Gastroesophageal sphincter (tissue), 4 donors: ENCODE measurements around the gene ENPP7. TPM values are rescaled to one million over a fixed set of nuclear protein-coding genes. Genes with fewer than 3 reads are reported as not detected.

ENCODE experiments used
- ATAC-seq: fragments of 150-250 bp; one replicate; pipeline ENCODE4 v1.9.1; 2016; ENCODE audit warnings: mild to moderate bottlenecking, moderate library complexity
- H3K27ac ChIP-seq, 4 donors: fragments of 200-600 bp; sonication (generic) in 3 of 4; 1 replicate in 3 of 4; 2 replicates in 1 of 4; pipeline ENCODE4 v1.5.1; 2016 to 2019
- H3K27me3 ChIP-seq: fragments of 200-600 bp; sonication (generic); one replicate; pipeline ENCODE4 v1.5.1; 2019
- H3K36me3 ChIP-seq, 2 donors: fragments of 200-600 bp; sonication (generic); one replicate each; pipeline ENCODE4 v1.5.1; 2019; ENCODE audit warnings: control low read depth in 1 of 2
- H3K4me1 ChIP-seq, 3 donors: fragments of 200-600 bp; sonication (generic); 1 replicate in 2 of 3; 2 replicates in 1 of 3; pipeline ENCODE4 v1.5.1; 2016 to 2019; ENCODE audit warnings: control low read depth in 2 of 3
- H3K4me3 ChIP-seq, 2 donors: fragments of 200-600 bp; sonication (generic); one replicate each; pipeline ENCODE4 v1.5.1; 2019; ENCODE audit warnings: mild to moderate bottlenecking in 1 of 2, moderate library complexity in 1 of 2
- H3K9me3 ChIP-seq, 3 donors: fragments of 200-600 bp; sonication (generic); one replicate each; pipeline ENCODE4 v1.5.1; 2017 to 2019; ENCODE audit warnings: control low read depth in 2 of 3
- EP300 ChIP-seq: sonication (generic); formaldehyde crosslinking; IDR thresholded peaks from one replicate; pipeline ENCODE4 v1.6.1; 2017; ENCODE audit warnings: antibody characterized with exemption, mild to moderate bottlenecking
- POLR2A ChIP-seq, 2 donors: fragments of 450-650 bp; IDR thresholded peaks; one replicate each; pipeline ENCODE4 v1.6.1; 2017; ENCODE audit warnings: antibody characterized with exemption in 2 of 2, mild to moderate bottlenecking in 2 of 2, moderate library complexity in 1 of 2
- POLR2AphosphoS5 ChIP-seq: sonication (generic); formaldehyde crosslinking; IDR thresholded peaks from one replicate; pipeline ENCODE4 v1.6.1; 2017; ENCODE audit warnings: antibody characterized with exemption
- WGBS, 2 donors: methylation state at CpG; one replicate each; pipeline ENCODE4 v1.1.5; 2018; ENCODE audit warnings: low coverage in 1 of 2; 5-methylcytosine and 5-hydroxymethylcytosine counted together
- total RNA-seq, 4 donors: library from RNA; depleted of rRNA; stranded (reverse); fragments of >200 nt; gene quantifications; one replicate each; pipeline ENCODE4 v1.1.0, GENCODE V29; 2016
- TF ChIP-seq, protein P1 (sequence below), 4 experiments: fragments of 200-600 bp in 2 of 4; fragments of 450-650 bp in 2 of 4; sonication (generic) in 1 of 4; IDR thresholded peaks; one replicate each; pipeline ENCODE4 v1.5.1; 2017 to 2019; ENCODE audit warnings: antibody characterized with exemption in 4 of 4, mild to moderate bottlenecking in 2 of 4, moderate library complexity in 2 of 4

ENPP7 gene
- total RNA-seq, 4 donors from 2014 or later, result 0.27 TPM; not detected in 3

DNA sequence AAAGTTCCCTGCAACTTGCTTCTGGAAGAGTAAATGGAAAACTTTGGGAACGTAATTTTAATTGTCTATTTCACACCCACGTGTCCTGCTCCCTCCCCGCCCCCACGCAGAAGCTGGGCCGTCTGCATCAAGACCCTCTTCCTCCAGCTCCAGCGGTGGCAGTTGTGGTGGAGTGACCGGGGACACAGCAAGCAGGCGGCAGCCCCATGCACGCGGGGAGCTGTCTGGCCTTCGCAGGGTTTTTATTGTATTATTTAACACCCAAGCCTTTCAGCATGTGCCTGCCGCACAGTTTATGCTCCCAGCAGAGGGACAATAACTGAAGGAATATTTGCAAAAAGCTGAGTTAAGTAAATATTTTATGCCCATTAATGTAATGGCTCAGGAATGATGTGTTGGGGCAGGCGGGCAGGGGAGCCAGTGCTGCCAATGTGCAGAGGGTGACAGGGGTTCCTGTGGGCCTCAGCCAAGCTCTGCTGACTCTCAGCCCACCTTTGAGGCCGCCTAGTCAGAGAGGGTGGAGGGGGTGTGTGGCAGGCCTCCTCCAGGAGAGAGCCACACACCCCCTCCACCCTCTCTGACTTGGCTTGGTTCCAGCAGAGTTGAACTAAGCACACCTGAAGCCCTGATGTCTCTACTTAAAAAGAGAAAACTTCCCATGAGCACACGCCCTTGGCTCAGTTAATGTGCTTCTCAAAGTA is 32.4 kb upstream of the ENPP7 start:
- Histone ChIP-seq H3K4me1 (peaks cover 0 to 36% (median 13%) of the 10 kb centered on the region in 3 donors), H3K9me3 (no peaks in the 10 kb centered on the region), H3K27ac (no peak overlapping the region), H3K4me3 (no peak overlapping the region), H3K27me3 (peaks cover 23% of the 10 kb centered on the region), H3K36me3 (no peaks in the 10 kb centered on the region)
- TF ChIP-seq EP300 (no peak), POLR2AphosphoS5 (no peak), POLR2A (IDR thresholded peaks at IDR 0.05) (no peak)
- TF ChIP-seq, protein P1, sequence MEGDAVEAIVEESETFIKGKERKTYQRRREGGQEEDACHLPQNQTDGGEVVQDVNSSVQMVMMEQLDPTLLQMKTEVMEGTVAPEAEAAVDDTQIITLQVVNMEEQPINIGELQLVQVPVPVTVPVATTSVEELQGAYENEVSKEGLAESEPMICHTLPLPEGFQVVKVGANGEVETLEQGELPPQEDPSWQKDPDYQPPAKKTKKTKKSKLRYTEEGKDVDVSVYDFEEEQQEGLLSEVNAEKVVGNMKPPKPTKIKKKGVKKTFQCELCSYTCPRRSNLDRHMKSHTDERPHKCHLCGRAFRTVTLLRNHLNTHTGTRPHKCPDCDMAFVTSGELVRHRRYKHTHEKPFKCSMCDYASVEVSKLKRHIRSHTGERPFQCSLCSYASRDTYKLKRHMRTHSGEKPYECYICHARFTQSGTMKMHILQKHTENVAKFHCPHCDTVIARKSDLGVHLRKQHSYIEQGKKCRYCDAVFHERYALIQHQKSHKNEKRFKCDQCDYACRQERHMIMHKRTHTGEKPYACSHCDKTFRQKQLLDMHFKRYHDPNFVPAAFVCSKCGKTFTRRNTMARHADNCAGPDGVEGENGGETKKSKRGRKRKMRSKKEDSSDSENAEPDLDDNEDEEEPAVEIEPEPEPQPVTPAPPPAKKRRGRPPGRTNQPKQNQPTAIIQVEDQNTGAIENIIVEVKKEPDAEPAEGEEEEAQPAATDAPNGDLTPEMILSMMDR (IDR thresholded peaks at IDR 0.05), result no peak
- no peak for ATAC-seq
- WGBS, 2 donors, result 30 to 53% methylated on average over 2 to 13 of the region's 15 CpGs

DNA sequence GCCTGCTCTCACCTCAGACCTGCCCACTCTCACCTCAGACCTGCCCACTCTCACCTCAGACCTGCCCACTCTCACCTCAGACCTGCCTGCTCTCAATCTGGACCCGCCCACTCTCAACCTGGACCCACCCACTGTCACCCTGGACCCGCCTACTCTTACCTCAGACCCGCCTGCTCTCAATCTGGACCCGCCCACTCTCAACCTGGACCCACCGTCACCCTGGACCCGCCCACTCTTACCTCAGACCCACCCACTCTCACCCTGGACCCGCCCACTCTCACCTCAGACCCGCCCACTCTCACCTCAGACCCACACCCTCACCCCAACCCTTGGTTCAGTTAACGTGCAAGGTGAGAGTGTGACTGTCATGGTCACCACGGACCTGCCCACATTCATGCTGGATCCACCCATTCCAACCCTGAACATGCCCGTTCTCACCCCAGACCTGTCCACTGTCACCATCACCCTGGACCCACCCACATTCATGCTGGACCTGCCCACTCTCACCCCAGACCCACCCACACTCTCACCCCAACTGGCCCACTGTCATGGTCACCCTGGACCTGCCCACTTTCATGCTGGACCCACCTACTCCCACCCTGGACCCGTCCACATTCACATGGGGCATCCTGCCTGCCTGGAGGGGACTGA is 31.2 kb upstream of the ENPP7 start:
- Histone ChIP-seq H3K4me1 (peaks cover 0 to 36% (median 13%) of the 10 kb centered on the region in 3 donors), H3K9me3 (no peaks in the 10 kb centered on the region), H3K27me3 (peaks cover 35% of the 10 kb centered on the region), H3K27ac (no peak overlapping the region), H3K36me3 (no peaks in the 10 kb centered on the region), H3K4me3 (no peak overlapping the region)
- ATAC-seq, result no peak
- WGBS, 2 donors, result 90 to 92% methylated on average over 2 to 11 of the region's 12 CpGs
- TF ChIP-seq POLR2AphosphoS5 (no peak), POLR2A (IDR thresholded peaks at IDR 0.05) (no peak), EP300 (no peak)
- TF ChIP-seq, protein P1 (IDR thresholded peaks at IDR 0.05), result no peak

DNA sequence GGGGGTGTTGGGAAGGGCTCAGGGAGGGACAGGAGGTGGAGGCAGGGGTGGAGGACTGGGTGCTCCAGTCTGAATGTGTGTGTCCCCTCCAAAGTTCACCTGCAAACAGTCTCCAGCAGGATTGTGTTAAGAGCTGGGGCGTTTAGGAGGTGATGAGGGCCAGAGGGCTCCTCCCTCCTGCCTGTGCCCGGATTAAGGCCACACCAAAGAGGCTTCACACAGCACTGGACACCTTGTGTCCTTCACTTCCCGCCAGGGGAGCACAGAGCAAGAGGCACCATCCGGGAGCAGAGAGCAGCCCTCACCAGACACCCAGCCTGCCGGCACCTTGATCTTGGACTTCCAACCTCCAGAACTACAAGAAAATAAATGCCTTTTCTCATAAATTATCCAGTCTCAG is 30.2 kb upstream of the ENPP7 start:
- no peaks in the 10 kb centered on the region for H3K9me3 ChIP-seq
- TF ChIP-seq POLR2AphosphoS5, result no peak
- TF ChIP-seq POLR2A (IDR thresholded peaks at IDR 0.05), result no peak
- TF ChIP-seq, protein P1 (IDR thresholded peaks at IDR 0.05), result no peak
- TF ChIP-seq EP300, result no peak
- H3K4me3 ChIP-seq, result no peak overlapping the region
- H3K4me1 ChIP-seq, result peaks cover 0 to 29% (median 10%) of the 10 kb centered on the region in 3 donors
- WGBS, 2 donors, result 40 to 49% methylated on average over 1 to 4 of the region's 5 CpGs
- H3K36me3 ChIP-seq, result no peaks in the 10 kb centered on the region
- no peak overlapping the region for H3K27ac ChIP-seq
- ATAC-seq, result no peak
- peaks cover 38% of the 10 kb centered on the region for H3K27me3 ChIP-seq

DNA sequence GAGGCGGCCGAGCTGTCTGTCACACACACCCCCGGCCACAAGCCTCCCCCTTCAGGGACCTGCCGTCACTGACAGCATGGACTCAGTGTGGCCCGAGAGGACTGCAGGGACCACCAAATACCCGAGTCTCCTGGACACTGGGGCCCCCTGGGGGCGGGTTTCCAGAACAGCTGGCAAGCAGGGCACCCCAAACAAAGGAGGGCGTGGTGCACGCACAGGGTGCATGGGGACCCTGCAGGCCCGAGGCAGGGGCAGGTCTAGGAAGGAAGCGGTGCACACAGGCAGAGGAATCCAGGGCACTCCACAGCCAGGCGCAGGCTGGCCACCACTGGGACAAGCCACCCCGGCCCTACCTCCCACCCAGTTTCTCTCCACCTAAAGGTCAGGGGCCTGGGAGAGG is 28.7 kb upstream of the ENPP7 start:
- H3K9me3 ChIP-seq, result no peaks in the 10 kb centered on the region
- 60% methylated on average over 1 of the region's 13 CpGs; no CpG with 5 or more reads in 1 of the 2 donors for WGBS, 2 donors
- no peaks in the 10 kb centered on the region for H3K36me3 ChIP-seq
- peaks cover 52% of the 10 kb centered on the region for H3K27me3 ChIP-seq
- peaks cover 0 to 18% (median 0%) of the 10 kb centered on the region in 3 donors for H3K4me1 ChIP-seq
- no peak for ATAC-seq
- H3K27ac ChIP-seq, result no peak overlapping the region
- TF ChIP-seq EP300 (no peak), POLR2A (IDR thresholded peaks at IDR 0.05) (no peak), POLR2AphosphoS5 (no peak)
- TF ChIP-seq, protein P1 (IDR thresholded peaks at IDR 0.05), result no peak
- H3K4me3 ChIP-seq, result no peak overlapping the region
